HuH-7 (cell line): ENCODE measurements around the gene FUT2.
"Not testable (repeated sequence)": the region's sequence is repeated elsewhere in the genome, so short reads cannot be mapped to it uniquely, and the experiment has no call there.

Experiments used
- DNase-seq: peaks from one replicate; pipeline ENCODE4 v3.0.0; 2011; ENCODE audit warnings: low spot score

The FUT2 gene

GRCh38 chr19:48702701-48703100 is 6.9 kb downstream of the FUT2 start:
- DNase-seq, result no peak

GRCh38 chr19:48703316-48703715 is 7.5 kb downstream of the FUT2 start:
- no peak for DNase-seq

- DNase-seq, result no peak
Observed at GRCh38 chr19:48705431-48705830, 9.7 kb downstream of the FUT2 start.

DNA sequence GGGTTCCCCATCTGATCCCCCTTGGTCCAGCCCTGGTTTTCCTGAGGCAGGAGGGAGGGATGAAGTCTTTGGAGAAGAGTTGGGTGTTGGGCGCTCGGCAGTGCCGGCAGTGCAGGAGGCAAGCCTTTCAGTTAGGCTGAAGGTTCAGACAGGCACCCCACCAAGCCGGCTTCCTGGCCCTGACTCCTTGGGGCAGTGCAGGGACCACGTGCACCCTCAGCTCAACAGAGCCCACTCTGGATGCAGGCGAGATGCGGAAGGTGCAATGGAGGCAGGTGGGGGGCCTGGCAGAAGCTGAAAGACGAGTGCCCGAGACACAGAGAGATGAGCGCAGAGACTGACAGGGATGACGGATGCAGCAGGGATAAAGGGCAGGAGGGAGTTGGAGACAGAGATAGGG is 12.7 kb downstream of the FUT2 start:
- DNase-seq, result no peak

DNA sequence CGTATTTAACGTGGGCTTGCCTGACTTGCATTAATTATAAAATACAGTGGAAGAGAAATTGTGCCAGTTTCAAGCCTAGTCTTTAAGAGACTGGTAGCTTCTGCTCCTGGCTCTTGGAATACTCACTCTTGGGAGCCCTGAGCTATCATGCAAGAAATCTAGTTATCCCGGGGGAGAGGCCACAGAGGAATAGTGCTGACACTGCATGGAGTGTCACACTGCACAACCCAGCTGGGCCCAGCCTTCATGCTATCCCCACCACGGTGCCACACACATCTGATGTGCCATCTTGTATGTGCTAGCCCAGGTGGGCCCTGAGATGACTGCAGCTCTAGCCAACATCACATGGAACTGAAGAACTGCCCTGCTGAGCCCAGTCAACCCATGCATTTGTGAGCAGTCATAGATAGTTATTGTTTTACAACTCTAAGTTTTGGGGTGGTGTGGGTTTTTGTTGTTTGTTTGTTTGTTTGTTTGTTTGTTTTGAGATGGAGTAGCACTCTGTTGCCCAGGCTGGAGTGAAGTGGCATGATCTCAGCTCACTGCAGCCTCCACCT is 15.4 kb downstream of the FUT2 start:
- DNase-seq, result no peak

GRCh38 chr19:48713041-48713863 is 17.5 kb downstream of the FUT2 start:
- peak; percentile 77 for DNase-seq

DNA sequence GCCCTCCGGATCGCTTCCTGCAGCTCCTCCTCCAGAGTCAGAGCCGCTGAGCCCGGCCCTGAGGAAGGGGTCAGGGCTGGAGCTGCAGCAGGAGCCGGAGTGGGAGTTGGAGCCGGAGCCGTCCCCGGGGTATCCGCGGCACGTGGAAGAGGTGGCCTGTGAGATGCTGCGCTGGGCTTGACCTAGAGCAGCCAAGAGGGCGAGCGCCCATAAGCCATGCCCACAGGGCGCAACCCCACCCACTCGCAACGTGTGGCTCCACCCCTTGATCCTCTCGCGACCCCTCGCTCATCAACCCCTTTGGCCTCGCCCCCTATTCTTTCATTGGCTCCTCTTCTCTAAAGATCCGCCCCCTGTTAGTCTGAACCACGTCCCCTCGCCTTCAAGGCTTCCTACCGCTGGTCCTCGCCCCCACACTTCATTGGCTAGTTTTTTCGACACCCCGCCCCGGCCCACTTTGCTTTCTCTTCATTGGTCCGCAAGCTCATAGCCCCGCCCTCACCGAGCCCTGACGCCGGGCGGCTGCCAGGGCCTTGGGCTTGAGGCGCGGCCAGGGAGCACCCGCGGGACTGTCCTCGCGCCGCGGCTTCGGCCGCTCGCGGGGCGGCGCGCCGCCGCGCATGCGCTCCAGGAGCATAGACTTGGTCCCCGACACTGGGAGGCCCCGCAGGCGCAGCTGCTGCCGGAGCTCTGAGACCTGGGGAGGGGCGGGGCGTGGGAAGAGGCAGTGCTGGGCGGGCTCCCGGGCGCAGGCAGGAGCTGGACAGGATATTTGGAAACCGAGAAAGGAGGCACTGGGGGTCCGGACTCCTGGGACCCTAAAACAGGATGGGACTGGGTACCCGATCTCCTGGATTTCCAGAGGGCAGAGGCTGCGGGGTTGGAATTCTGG is 18.3 kb downstream of the FUT2 start:
- DNase-seq, result peak; percentile 98

GRCh38 chr19:48714759-48715675 is 19.2 kb downstream of the FUT2 start:
- no peak for DNase-seq

DNA sequence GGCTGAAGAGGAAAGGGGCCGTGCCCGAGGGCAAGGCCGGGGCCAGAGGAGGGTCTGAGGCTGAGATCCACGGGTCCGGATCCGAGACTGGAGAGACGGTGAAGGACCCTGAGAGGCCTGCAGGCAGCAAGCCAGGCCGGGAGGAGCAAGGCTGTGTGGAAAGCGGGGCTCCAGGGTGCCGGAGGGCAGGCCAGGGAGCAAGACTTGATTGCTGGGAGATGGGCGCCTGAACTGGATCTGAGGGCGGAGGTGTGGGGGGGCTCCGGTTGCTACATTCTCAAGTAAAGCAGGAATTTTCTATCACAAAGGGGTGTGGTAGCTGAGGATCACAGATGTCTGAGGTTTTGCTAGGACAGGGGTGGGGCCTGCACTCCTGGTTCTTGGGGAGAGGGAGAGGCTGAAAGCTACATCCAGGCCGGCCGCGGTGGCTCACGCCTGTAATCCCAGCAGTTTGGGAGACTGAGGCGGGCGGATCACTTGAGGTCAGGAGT is 20.0 kb downstream of the FUT2 start:
- DNase-seq, result no peak

GRCh38 chr19:48716562-48717291 is 21.0 kb downstream of the FUT2 start:
- no peak for DNase-seq

DNA sequence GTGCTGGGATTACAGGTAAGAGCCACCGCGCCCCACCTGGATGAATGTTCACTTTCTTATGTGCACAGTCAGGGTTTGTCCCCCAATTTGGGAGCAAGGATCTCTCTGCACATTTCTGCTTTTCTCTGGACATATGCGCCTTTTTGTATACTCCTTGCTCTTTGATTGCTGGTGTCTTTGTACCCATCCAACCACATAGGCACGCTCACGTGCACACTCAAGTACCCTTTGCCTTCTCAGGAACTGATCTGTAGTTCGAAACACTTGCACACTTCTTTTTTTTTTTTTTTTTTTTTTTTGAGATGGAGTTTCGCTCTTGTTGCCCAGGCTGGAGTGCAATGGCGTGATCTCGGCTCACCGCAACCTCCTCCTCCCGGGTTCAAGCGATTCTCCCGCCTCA is 22.3 kb downstream of the FUT2 start:
- DNase-seq, result not testable (repeated sequence)

GRCh38 chr19:48718711-48719231 is 23.0 kb downstream of the FUT2 start:
- peak; percentile 67 for DNase-seq

GRCh38 chr19:48719263-48720171 is 23.7 kb downstream of the FUT2 start, which contains the start of gene MAMSTR:
Gene MAMSTR, minus strand, starts transcription at chr19:48719725. Its CDS starts 694 bp downstream, at chr19:48719031.
- DNase-seq, result peak; percentile 76

- DNase-seq, result no peak
Observed at GRCh38 chr19:48720251-48720612, 24.5 kb downstream of the FUT2 start.

GRCh38 chr19:48720613-48721296 is 25.0 kb downstream of the FUT2 start:
- peak; percentile 98 for DNase-seq

DNA sequence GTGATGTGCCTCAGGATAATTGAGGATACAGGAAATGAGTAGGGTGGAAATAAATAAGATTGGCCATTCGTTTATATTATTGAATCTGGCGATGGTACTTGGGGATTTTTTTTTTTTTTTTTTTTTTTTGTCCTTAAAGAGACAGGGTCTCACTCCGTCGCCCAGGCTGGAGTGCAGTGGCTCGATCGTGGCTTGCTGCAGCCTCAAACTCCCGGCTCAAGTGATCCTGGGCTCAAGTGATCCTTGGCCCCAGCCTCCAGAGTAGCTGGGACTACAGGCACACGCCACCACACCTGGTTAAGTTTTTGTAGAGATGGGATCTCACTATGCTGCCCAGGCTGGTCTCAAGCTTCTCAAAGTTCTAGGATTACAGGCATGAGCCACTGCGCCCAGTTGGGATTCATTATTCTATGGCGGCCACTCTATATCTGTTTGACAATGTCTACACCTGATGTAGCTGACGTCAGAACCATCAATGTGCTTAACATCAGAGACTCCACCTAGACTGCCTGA is 26.5 kb downstream of the FUT2 start:
- no peak for DNase-seq

DNA sequence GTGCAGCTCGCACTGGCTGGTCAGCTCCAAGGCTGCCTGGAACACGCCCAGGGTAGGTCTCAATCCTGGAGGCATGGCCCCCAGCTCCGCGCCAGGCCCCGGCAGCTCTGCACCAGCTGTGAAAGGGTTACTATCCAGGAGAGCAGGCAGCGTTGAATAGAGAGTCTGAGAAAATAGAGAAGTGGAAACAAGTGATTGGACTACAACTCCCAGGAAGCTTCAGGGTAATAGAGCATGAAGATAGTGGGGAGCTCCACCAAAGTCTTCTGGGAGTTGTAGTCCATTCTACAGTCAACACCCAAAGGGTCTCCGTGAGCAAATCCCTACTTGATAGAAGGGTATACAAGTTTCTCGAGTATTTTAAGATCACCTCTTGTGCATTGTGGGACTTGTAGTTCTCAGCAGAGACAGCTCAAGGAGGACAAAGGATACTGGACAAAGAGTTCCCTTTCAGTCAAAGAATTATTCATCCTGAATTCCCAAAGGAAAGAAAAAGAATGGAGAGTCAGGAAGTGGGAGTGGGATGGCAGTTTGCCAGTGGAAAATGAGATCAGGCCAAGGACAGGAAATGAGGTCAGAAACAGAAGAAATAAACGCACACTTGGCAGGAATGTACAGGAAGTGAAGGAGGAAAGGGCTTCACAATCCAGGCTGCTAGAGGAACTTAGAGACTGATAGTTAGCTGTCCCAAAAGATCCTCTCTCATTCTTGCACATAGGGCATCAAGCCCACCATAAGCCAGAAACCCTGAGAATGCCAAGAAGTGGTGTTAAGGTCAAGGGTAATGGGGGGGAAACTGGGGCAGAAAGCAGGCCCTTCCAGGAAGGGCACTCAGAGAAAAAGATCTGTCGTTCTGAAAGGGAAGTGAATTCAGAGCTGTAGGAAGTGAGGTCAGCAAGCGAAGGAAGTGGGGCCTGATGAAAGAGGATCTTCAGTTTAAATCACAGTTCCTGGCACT is 29.3 kb downstream of the FUT2 start:
- no peak for DNase-seq
